Ammon's horn (tissue), 1 donor: ENCODE data around the gene ZKSCAN8.
"Not testable (repeated sequence)": the region's sequence is repeated elsewhere in the genome, so short reads cannot be mapped to it uniquely, and the experiment has no call there.

Experiments used
- DNase-seq: peaks from one replicate; pipeline ENCODE4 v3.0.0-alpha.2; 2016; ENCODE audit warnings: low spot score

ZKSCAN8 gene

DNA sequence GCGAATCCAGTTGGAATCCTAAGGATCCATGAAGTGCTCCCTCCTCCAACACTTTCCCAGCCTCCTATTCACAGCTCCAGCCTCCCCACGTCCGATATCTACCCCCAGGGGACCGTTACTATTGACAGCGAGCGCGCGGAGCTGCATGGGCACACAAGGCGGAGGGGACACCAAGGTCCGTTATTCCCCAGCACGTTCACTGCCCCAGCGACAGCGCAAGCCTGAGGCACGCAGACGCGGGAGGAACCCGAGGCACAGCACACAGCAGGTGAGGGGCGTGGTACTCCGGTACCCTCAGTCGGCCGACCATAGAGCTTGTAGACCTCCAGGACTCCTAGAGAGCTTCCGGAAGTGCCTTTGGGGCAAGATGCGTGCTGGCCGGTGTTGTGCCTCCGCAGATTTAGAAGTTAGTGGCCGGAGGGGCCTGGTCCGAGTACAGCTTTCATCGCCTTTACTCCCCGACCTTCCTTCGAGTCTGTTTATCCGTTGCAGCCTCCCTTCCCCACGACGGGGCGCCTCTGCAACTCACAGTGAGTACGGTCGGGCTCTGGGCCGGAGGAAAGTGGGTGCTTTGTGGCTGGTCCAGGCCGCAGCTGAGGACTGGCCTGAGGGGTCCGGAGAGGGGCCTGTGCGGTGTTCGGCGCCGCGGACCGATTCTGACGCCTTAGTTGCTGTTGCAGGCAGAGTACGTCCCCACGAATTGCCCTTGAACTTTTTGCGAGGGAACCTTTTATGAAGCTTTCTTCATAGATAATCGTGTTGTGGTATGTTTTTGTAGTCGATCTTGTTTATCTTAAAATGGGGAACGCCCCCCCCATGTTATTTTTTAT lies at the start of gene ZKSCAN8:
Gene ZKSCAN8, plus strand, starts transcription at position 384 of the 830 bp plus-strand sequence. CDS start 6,525 bp downstream, outside the sequence.
- DNase-seq = peak; percentile 88

DNA sequence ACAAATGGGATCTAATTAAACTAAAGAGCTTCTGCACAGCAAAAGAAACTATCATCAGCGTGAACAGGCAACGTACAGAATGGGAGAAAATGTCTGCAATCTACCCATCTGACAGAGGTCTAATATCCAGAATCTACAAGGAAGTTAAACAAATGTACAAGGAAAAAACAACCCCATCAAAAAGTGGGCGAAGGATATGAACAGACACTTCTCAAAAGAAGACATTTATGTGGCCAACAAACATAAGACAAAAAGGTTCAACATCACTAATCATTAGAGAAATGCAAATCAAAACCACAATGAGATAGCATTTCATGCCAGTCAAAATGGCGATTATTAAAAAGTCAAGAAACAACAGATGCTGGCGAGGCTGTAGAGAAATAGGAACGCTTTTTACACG lies 39.5 kb upstream of the ZKSCAN8 start:
- not testable (repeated sequence) for DNase-seq

DNA sequence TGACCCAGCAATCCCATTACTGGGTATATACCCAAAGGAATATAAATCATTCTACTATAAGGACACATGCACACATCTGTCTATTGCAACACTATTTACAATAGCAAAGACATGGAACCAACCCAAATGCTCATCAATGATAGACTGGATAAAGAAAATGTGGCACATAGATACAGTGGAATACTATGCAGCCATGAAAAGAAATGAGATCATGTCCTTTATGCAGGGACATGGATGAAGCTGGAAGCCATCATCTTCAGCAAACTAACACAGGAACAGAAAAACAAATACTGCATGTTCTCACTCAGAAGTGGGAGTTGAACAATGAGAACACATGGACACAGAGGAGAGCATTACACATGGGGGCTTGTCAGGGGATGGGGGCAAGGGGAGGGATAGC lies 39.0 kb upstream of the ZKSCAN8 start:
- not testable (repeated sequence) for DNase-seq

DNA sequence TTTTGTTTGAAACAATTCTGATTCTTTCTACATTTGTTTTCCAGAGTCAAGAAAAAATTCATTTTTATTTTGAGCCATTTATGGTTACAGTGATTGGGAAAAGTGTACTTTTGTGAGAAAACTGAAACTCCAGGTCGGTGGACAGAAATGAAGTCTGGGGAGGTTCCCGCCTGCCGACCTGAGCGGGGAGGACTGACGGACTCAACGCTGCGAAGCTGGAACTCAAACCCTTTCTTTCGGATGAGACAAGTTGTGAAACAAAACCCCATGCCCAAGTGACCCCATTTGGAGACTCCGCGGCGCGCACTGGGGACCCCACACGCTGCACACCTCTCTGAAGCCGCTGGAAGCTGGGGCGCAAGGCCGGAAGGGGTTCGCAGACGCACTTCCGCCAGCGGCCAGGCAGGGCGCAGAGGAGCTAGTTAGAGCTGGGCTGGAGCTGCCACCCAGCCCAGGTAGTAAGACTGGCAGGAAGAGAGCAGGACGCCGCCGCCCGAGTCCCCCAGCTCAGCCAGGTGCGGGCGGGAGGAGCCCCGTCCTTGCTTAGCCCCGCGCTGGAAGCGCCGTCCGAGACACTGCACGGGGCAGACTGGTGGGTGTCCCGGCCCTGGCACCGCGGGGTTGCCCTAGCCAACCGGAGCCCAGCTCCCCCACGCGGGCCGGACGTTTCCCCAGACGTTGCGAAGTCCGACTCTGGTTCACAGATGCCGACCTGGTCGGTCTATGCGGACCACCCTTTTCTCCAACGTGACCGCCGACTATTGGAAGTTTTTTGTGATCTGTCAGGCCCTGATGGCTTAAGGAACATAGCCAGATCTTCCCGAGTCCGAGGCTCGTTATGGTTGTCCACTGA lies 37.1 kb upstream of the ZKSCAN8 start:
- DNase-seq = peak; percentile 93

DNA sequence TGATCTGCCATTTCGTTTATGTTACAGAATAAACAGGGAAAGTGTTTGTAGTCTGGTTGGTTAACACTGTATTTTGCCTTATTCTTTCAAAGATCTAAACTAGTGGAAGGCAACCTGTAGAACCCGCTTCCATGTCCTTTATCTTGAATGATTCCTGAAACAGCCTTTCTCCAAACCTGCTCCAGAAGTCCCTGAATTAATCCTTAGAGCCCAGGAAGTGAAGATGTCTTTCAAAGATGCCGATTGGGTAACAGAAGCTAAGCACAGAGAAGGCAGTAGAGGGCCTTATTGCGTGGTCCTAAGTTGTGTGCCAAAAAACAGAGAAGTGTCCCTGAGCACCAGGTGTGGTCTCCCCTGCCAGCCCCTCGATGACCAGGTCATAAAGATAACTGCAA lies 36.4 kb upstream of the ZKSCAN8 start:
- no peak for DNase-seq

DNA sequence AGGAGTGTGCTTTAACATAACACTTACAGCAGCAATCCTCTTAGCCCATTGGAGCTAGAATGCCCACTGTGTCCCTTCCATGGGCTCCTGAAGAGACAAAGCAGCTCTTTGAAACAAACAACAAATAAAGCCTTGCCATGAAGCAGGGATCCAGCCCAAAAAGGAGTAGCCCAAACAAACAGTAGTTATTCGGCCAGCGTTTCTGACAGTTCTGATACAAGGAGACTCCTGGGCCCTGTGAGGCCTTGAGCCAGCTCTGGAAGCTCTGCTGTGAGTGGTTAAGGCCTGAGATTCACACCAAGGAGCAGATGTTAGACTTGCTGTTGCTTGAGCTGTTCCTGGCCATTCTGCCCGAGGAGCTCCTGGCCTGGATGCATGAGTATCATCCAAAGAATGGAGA lies 34.2 kb upstream of the ZKSCAN8 start:
- peak; percentile 60 for DNase-seq

DNA sequence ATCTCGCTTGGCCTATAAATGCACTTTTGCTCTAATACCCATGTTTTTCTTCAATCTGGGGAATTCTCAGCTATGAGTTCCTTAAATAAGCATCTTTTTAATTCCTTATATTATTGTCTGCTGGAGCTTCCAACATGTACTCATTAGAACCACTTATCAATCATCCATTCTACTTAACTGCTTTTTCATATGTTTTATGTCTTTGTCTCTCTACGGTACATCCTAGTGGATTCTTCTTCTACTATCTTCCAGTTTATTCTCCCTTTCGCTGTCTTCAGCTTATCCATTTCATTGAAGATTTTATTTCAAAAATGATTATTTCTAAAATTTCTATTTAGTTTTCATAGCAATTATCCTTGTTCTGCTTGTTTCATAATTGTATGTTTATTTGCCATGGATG lies 29.7 kb upstream of the ZKSCAN8 start:
- no peak for DNase-seq

DNA sequence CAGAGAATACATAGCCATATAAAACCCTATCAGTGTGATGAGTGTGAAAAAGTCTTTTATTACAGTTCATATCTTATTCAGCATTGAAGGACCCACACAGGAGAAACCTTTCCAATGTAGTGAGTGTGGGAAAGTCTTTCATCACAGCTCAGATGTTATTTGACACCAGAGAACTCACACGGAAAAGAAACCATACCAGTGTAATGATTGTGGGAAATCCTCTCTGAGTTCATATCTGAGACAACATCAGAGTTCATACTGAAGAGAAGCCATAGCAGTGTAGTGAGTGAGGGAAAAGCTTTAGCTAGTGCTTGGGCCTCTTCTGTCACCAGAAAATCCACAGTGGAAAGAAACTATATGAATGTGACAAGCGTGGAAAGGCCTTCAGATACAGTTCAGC lies 25.9 kb upstream of the ZKSCAN8 start:
- no peak for DNase-seq

DNA sequence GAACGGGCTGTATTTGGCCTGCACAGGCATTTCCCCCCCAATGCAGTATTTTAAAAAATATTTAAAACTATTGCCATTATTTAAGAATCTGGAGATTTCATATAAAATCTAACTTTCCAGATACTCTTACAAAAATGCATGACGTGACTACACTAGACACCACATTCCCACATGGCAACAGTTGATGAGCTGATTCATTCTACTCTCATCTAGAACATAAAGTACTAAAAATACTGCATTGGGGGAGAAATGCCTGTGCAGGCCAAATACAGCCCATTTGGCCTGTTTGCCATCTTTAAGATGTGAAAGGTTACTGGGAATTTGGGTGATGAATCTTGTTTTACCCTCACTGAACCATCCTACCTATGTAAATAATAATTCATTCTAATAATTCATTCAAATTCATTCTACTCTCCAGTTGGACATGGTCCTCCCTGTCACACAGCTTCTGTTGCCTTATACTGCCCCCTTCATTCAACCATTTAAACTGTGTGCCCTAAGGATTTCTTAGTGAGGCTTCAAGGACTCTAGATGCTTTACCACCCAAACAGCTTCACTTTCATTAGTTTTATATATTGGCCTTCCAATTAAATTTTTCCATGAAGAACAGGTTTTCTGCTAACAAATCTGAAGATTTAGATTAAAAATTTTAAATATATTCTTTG lies 24.2 kb upstream of the ZKSCAN8 start:
- DNase-seq = no peak

DNA sequence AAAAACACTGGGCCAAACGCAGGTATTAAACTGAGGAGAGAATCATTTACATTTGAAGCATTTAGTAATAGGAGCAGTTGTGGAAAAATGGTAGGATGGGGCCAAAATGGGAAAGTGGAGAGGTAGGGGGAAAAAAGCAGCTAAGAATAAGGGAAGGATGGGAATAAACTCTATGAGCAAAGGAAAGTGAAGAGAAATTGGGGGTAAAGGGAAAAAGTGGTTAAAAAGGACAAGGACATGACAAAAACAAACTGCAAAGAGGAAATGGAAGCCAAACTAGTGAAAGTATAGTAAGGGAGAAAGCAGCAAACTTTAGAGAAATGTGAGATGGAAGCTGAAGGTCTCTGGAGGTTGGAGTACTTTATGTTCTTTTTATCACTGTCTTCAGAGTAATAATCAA lies 23.5 kb upstream of the ZKSCAN8 start:
- no peak for DNase-seq

DNA sequence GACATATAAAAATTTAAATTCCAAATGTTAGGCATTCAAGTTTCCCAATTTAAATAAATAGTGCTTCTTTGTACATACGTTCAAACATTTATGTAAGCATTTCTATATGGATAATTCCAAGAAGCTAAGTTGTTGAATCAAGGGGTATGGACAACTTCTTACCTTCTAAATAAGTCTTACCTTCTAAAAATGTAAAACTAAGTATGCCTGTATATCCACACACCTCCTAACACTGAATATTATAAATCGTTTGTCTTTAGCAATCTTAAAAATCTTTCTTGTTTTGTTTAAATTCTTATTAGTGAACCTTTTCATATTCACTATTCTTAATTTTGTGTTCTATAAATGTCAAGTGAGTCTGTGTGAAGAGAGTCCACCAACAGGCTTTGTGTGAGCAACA lies 19.8 kb upstream of the ZKSCAN8 start:
- no peak for DNase-seq

DNA sequence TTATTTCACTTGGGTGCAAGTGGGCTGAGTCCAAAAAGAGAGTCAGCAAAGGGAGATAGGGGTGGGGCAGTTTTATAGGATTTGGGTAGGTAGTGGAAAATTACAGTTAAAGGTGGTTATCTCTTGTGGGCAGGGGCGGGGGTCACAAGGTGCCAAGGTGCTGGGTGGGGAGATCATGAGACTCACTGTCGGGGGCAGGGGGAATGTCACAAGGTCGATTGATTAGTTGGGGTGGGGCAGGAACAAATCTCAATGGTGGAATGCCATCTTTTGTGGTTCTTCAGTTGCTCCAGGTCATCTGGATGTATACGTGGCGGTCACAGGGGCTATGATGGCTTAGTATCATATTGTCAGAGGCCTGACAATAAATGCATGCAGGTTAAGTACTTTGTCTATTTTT lies 19.4 kb upstream of the ZKSCAN8 start:
- DNase-seq = not testable (repeated sequence)

DNA sequence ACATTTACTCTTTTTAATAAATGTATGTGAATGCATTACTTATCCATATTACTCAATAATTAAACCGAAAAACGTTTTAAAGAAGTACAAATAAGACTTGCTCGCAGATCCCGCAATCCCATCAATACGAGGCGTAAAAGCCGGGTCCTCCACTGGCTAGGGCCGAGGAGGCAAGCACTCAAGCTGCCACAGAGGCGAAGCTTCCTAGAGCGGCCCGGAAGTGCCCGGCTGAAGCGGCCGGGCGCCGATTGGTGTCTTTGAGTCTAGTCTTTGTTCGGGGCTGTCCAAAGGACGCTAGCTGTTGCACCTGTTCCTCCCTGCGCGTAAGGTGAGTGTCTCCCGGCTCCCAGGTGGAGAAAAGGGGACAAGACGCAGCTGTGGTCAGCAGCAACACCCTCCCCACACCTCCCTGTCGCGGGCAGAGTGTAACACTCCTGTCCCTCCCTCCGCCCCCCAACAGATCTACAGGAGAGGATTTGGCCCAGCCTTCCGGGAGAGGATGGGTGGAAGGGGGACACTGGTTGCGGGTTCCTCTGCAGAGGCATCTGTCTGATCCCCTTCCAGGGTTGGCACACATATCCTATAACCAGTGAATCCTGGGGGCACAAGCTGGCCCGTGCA lies 17.2 kb upstream of the ZKSCAN8 start, which contains the start of gene ZSCAN16:
Gene ZSCAN16, plus strand, starts transcription at position 260 of the 621 bp plus-strand sequence. CDS start 835 bp downstream, outside the sequence.
- DNase-seq = peak; percentile 85

DNA sequence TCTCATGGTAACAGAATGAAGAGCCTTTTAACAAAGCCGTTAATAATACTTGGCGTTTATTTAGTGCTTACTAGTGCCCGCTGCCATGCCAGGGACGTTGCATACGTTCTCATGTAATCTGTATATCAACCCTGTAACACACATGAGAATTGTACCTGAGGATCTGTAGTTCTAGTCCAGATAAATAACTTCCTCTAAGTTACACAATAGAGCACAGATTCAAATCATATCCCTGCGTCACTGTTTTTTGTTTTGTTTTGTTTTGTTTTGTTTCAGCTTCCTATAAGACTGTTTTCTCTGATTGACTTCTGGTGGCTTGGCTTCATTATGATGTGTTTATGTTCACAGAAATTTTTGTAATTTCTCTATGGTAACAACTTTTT lies 16.7 kb upstream of the ZKSCAN8 start:
- no peak for DNase-seq

DNA sequence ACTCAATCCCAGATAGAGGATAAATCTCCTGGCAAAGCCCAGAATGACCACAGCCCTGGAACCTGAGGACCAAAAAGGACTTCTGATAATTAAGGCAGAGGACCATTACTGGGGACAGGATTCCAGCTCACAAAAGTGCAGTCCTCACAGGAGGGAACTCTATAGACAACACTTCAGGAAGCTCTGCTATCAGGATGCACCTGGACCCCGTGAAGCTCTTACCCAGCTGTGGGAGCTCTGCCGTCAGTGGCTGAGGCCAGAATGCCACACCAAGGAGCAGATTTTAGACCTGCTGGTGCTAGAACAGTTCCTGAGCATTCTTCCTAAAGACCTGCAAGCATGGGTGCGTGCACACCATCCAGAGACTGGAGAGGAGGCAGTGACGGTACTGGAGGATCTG lies 16.3 kb upstream of the ZKSCAN8 start:
- DNase-seq = no peak

DNA sequence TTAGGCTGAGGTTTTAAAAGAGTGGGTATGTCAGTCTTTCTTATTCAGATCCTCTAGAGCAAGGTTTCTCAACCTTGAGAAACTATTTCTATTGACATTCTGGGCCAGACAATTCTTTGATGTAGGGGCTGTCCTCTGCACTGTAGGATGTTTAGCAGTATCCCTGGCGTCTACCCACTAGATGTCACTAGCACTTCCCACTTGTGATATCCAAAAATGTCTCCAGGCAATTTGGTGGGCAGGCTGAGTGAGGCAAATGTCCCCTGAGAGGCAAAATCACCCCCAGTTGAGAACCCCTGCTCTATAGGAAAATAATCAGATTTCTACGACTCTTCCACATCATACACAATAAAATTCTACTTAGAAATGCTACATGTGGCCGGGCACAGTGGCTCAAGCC lies 7.7 kb upstream of the ZKSCAN8 start:
- peak; percentile 45 for DNase-seq

DNA sequence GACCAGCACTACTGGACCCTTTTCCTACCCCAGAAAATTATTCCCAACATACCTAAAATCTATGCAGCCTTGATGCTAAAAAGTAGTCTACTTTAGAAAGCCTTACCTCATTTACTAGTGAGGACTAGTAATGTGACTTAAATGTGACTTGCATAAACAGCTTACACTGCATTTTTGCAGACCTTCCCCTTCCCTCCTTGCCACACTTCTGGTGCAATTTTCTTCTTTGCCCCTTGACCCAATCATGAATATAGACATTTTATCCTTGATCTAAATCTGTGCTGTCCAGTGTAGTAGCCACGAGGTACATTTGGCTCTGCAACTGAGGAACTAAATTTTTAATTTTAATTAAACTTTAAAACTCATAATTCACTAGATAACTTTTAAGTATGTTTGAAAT lies 7.0 kb upstream of the ZKSCAN8 start:
- DNase-seq = no peak

DNA sequence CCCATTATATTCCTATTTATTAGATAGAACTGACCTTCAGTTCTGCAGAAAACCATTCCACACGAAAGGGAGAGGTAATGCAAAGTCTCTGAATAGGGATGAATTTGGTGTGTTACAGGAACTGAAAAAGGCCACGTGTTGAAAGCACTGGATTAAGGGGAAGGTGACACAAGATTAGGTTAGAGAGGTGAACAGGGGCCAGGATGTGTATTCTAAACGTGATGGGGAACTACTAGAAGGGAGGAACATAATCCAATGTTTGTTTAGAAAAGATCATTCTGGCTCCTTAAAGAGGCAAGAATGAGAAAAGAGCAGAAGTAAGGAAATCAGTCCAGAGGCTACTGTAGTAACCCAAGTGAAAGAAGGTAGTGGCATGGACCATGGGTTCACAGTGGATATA lies 6.3 kb upstream of the ZKSCAN8 start:
- DNase-seq = no peak

DNA sequence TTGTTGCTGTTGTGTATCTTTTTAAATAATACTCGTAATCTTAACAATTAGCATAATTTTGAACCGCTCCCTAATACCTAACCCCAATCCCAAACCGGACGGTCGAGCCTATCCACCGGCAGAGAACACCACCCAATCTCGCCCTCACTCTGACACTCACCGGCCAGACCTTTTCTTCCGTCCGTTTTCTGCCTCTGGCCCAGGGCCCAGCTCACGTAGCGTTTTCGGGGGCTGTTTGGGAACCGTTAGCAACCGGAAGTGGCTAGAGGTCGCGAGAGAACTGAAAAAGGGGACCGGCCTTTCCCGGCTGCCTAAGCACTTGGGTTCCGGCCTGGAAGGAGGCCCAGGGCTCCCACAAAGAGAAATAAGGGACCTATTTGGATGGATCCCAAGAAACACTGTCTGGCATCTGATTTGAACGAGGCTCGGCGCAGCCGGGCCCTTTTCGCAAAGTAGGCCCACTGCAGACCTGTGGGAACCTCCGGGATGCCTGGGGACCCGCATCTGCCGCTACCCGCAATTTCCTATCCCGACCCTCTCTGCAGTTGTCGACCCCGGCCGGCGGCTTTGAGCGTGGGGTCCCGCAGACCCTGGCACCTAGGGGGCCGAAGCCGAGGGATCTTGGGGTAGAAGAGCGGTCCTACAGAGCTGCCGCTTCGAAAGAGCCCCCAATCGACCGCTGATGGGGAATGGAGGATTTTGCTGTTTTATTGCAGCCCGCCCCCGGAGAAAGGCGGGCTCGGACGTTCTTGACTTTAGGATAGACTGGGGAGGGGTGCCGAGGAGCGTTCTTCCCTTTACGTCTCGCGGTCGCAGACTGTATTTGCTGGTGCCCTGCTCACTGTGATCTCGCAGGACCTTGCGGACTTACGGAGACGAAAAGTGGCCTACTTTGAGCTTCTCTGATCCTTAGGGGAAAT lies 4.8 kb upstream of the ZKSCAN8 start:
- peak; percentile 89 for DNase-seq

DNA sequence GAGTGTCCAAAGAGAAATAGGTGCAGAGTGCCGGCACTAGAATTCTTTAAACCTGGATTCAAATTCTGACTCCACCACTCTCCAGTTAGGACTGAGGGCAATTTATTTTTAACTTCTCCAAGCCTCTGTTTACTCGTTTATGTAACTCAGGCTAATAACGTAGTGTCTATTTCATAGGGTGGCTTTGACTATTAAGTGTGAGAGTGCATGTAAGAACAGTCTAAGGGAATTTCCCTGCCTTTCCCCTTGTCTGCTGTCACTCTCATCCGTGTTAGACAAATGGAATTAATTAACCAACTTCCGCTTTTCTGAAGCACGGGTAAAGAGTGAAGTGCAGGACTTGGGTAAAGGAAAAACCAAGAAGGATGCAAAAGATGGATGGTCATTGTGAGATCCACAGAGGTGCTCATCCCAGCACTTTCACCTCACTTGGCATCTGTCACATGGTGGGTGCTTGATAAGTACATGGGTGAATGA lies 4.1 kb upstream of the ZKSCAN8 start:
- DNase-seq = peak; percentile 19
